WTC11 (cell line): Measurements from ENCODE around the gene USP43. TPM values are rescaled to one million over a fixed set of nuclear protein-coding genes. Genes with fewer than 3 reads are reported as not detected.

Source experiments
- ATAC-seq: fragments of 200-7000 bp; cut with Tn5 transposase; 2 replicates; pipeline ENCODE4 v1.10.0; 2021; ENCODE audit warnings: mild to moderate bottlenecking, moderate library complexity
- CTCF ChIA-PET: fragments of 300-600 bp; sonication (Branson Sonifier 250); formaldehyde crosslinking; loops from one replicate; lab custom pipeline; 2021; ENCODE audit warnings: antibody characterized with exemption; lab: Charles Lee
- POLR2A ChIA-PET: fragments of 350-600 bp; sonication (Branson Sonifier 250); formaldehyde crosslinking; loops from one replicate; lab custom pipeline; 2021; ENCODE audit warnings: antibody characterized with exemption; lab: Charles Lee
- DNase-seq: peaks from one replicate; pipeline ENCODE4 v3.0.0; 2021; ENCODE audit warnings: low spot score
- H3K27ac Mint-ChIP-seq: 2 replicates; pipeline ENCODE4 v1.8.0; 2021; ENCODE audit warnings: mixed read lengths
- H3K27me3 Mint-ChIP-seq: 2 replicates; pipeline ENCODE4 v1.8.0; 2021; ENCODE audit warnings: low read depth, mild to moderate bottlenecking, moderate library complexity, mixed read lengths
- H3K36me3 Mint-ChIP-seq: 2 replicates; pipeline ENCODE4 v1.8.0; 2021; ENCODE audit warnings: mixed read lengths
- H3K4me1 Mint-ChIP-seq: 2 replicates; pipeline ENCODE4 v1.8.0; 2022; ENCODE audit warnings: mixed read lengths
- H3K4me3 Mint-ChIP-seq: 2 replicates; pipeline ENCODE4 v1.8.0; 2021; ENCODE audit warnings: mild to moderate bottlenecking, moderate library complexity, mixed read lengths
- H3K9me3 Mint-ChIP-seq: 2 replicates; pipeline ENCODE4 v1.8.0; 2021; ENCODE audit warnings: mixed read lengths
- AR ChIP-seq: fragments of 250-450 bp; sonication (Bioruptor Pico); IDR thresholded peaks from 2 replicates; pipeline ENCODE4 v1.9.0; 2021; ENCODE audit warnings: mild to moderate bottlenecking
- CDX4 ChIP-seq: fragments of 250-450 bp; sonication (Bioruptor Pico); IDR thresholded peaks from 2 replicates; pipeline ENCODE4 v1.9.0; 2021; ENCODE audit warnings: moderate library complexity, mild to moderate bottlenecking, inconsistent platforms, borderline replicate concordance
- CREB1 ChIP-seq: sonication (generic); formaldehyde crosslinking; IDR thresholded peaks from 2 replicates; pipeline ENCODE4 v1.8.0; 2023; ENCODE audit warnings: mild to moderate bottlenecking, missing genetic modification reagents
- CREM ChIP-seq: sonication (generic); formaldehyde crosslinking; IDR thresholded peaks from 2 replicates; pipeline ENCODE4 v1.8.1; 2022; ENCODE audit warnings: mild to moderate bottlenecking, missing genetic modification reagents, moderate library complexity
- ERG ChIP-seq: fragments of 250-450 bp; sonication (Bioruptor Pico); IDR thresholded peaks from 2 replicates; pipeline ENCODE4 v1.8.0; 2021; ENCODE audit warnings: mild to moderate bottlenecking
- ETV6 ChIP-seq: sonication (generic); formaldehyde crosslinking; IDR thresholded peaks from 2 replicates; pipeline ENCODE4 v1.8.1; 2022; ENCODE audit warnings: mild to moderate bottlenecking, missing genetic modification reagents
- FOXK1 ChIP-seq: sonication (generic); formaldehyde crosslinking; IDR thresholded peaks from 2 replicates; pipeline ENCODE4 v1.8.0; 2022; ENCODE audit warnings: mild to moderate bottlenecking, moderate library complexity, missing genetic modification reagents
- GRHL2 ChIP-seq: fragments of 250-450 bp; sonication (Bioruptor Pico); IDR thresholded peaks from 2 replicates; pipeline ENCODE4 v1.8.0; 2022; ENCODE audit warnings: mild to moderate bottlenecking, moderate library complexity; ENCODE audit not compliant: insufficient replicate concordance, severe bottlenecking
- GTF2I ChIP-seq: fragments of 250-450 bp; sonication (Bioruptor Pico); conservative IDR thresholded peaks from 2 replicates; pipeline ENCODE4 v1.4.0; 2021; ENCODE audit warnings: mild to moderate bottlenecking
- HMGA2 ChIP-seq: fragments of 250-450 bp; sonication (Bioruptor Pico); IDR thresholded peaks from 2 replicates; pipeline ENCODE4 v1.4.0; 2021; ENCODE audit warnings: mild to moderate bottlenecking, moderate library complexity
- HMGXB4 ChIP-seq: sonication (generic); formaldehyde crosslinking; IDR thresholded peaks from 2 replicates; pipeline ENCODE4 v1.8.1; 2023; ENCODE audit warnings: mild to moderate bottlenecking, moderate library complexity, missing genetic modification reagents
- MLX ChIP-seq: sonication (generic); formaldehyde crosslinking; IDR thresholded peaks from 2 replicates; pipeline ENCODE4 v1.8.1; 2023; ENCODE audit warnings: mild to moderate bottlenecking, missing genetic modification reagents, moderate library complexity
- OVOL2 ChIP-seq: fragments of 250-450 bp; sonication (Bioruptor Pico); IDR thresholded peaks from 2 replicates; pipeline ENCODE4 v1.9.0; 2021; ENCODE audit warnings: mild to moderate bottlenecking, borderline replicate concordance
- RORB ChIP-seq: fragments of 250-450 bp; sonication (Bioruptor Pico); IDR thresholded peaks from 2 replicates; pipeline ENCODE4 v1.9.0; 2021; ENCODE audit warnings: mild to moderate bottlenecking
- TEAD1 ChIP-seq: sonication (generic); formaldehyde crosslinking; IDR thresholded peaks from 2 replicates; pipeline ENCODE4 v1.8.0; 2022; ENCODE audit warnings: mild to moderate bottlenecking, missing genetic modification reagents
- USF2 ChIP-seq: sonication (generic); formaldehyde crosslinking; IDR thresholded peaks from 2 replicates; pipeline ENCODE4 v1.8.1; 2023; ENCODE audit warnings: mild to moderate bottlenecking, missing genetic modification reagents, moderate library complexity
- ZBTB21 ChIP-seq: sonication (generic); formaldehyde crosslinking; IDR thresholded peaks from 2 replicates; pipeline ENCODE4 v1.8.1; 2023; ENCODE audit warnings: mild to moderate bottlenecking, missing genetic modification reagents, borderline replicate concordance
- ZBTB43 ChIP-seq: sonication (generic); formaldehyde crosslinking; IDR thresholded peaks from 2 replicates; pipeline ENCODE4 v1.8.1; 2023; ENCODE audit warnings: mild to moderate bottlenecking, missing genetic modification reagents
- ZMAT4 ChIP-seq: fragments of 250-450 bp; sonication (Bioruptor Pico); IDR thresholded peaks from 2 replicates; pipeline ENCODE4 v1.9.0; 2021; ENCODE audit warnings: mild to moderate bottlenecking
- ZNF416 ChIP-seq: fragments of 250-450 bp; sonication (Bioruptor Pico); IDR thresholded peaks from 2 replicates; pipeline ENCODE4 v1.9.0; 2021; ENCODE audit warnings: mild to moderate bottlenecking, inconsistent platforms
- ZNF423 ChIP-seq: fragments of 250-450 bp; sonication (Bioruptor Pico); IDR thresholded peaks from 2 replicates; pipeline ENCODE4 v2.1.2; 2022; ENCODE audit warnings: mild to moderate bottlenecking, moderate library complexity
- total RNA-seq: library from RNA; stranded (reverse); gene quantifications from 3 replicates; pipeline ENCODE4 v1.2.3, GENCODE V29; 2021

Gene USP43
- total RNA-seq, 1 experiment from 2014 or later: 8.6 TPM

GRCh38 chr17:9666461-9667050 lies 21.2 kb downstream of the USP43 start:
- POLR2A ChIA-PET: no interaction called here
- no peak for TF ChIP-seq ERG (CRISPR knock-in tag)
- TF ChIP-seq CDX4 (CRISPR knock-in tag): no peak
- TF ChIP-seq TEAD1: no peak
- no peak for TF ChIP-seq MLX (CRISPR knock-in tag)
- Mint-ChIP-seq H3K4me3 (no peak overlapping the region), H3K27ac (no peak overlapping the region; the same call in 1 of the 2 replicates), H3K4me1 (peaks cover 33% of the 10 kb centered on the region), H3K9me3 (peaks cover 17% of the 10 kb centered on the region), H3K36me3 (peaks cover 31% of the 10 kb centered on the region), H3K27me3 (no peaks in the 10 kb centered on the region)
- ATAC-seq: no peak
- CTCF ChIA-PET: no interaction called here
- no peak for DNase-seq

- H3K36me3 Mint-ChIP-seq: peaks cover 27% of the 10 kb centered on the region
- H3K9me3 Mint-ChIP-seq: peaks cover 17% of the 10 kb centered on the region
- H3K27me3 Mint-ChIP-seq: no peaks in the 10 kb centered on the region
- H3K4me1 Mint-ChIP-seq: peaks cover 33% of the 10 kb centered on the region
- TF ChIP-seq AR (CRISPR knock-in tag) (no peak), CREB1 (no peak), ZNF416 (CRISPR knock-in tag) (no peak), USF2 (CRISPR knock-in tag) (no peak), ZMAT4 (no peak), FOXK1 (CRISPR knock-in tag) (no peak), GRHL2 (CRISPR knock-in tag) (no peak), RORB (no peak), HMGXB4 (no peak), CREM (CRISPR knock-in tag) (no peak), ZBTB43 (no peak), ETV6 (no peak), ZNF423 (CRISPR knock-in tag) (no peak), ZBTB21 (no peak), GTF2I (CRISPR knock-in tag) (no peak), OVOL2 (CRISPR knock-in tag) (no peak), ERG (CRISPR knock-in tag) (no peak), HMGA2 (CRISPR knock-in tag) (no peak)
- H3K27ac Mint-ChIP-seq: no peak overlapping the region
- CTCF ChIA-PET: no interaction called here
- DNase-seq: no peak
- no peak for ATAC-seq
- POLR2A ChIA-PET: interaction anchor here (0.8 kb wide), 1 partner anchor 23 kb away, joined by 3 read pairs; the partner anchor contains the start of gene USP43
- no peak overlapping the region for H3K4me3 Mint-ChIP-seq
Observed at GRCh38 chr17:9668517-9668916, 23.2 kb downstream of the USP43 start.
